Measurements from ENCODE around the gene TAF11L3.
"Not testable (repeated sequence)": the region's sequence is repeated elsewhere in the genome, so short reads cannot be mapped to it uniquely, and the experiment has no call there.

TAF11L3 gene

GRCh38 chr5:17518067-17518466 lies at the start of gene TAF11L3:
Gene TAF11L3, plus strand, starts transcription at chr5:17518367.
- not testable (repeated sequence) for H3K4me1 ChIP-seq (ENCODE audit: control insufficient read depth, insufficient read depth, low read length); H3K27ac ChIP-seq (ENCODE audit: low read depth, low read length); H3K9ac ChIP-seq (ENCODE audit: low read length); H3K27me3 ChIP-seq (ENCODE audit: control insufficient read depth, insufficient read depth, low read length); H3K4me3 ChIP-seq (ENCODE audit: low read length); H3K36me3 ChIP-seq (ENCODE audit: control insufficient read depth, insufficient read depth, low read length)

- H3K27ac ChIP-seq (ENCODE audit: low read depth, low read length) = no peak overlapping the region
- no peaks in the 10 kb centered on the region for H3K4me1 ChIP-seq (ENCODE audit: control insufficient read depth, insufficient read depth, low read length)
- no peaks in the 10 kb centered on the region for H3K27me3 ChIP-seq (ENCODE audit: control insufficient read depth, insufficient read depth, low read length)
- no peaks in the 10 kb centered on the region for H3K36me3 ChIP-seq (ENCODE audit: control insufficient read depth, insufficient read depth, low read length)
- no peak overlapping the region for H3K9ac ChIP-seq (ENCODE audit: low read length)
- H3K4me3 ChIP-seq (ENCODE audit: low read length) = no peak overlapping the region
These were observed 48.1 kb upstream of the TAF11L3 start for GRCh38 chr5:17470064-17470463.

GRCh38 chr5:17475064-17475463 lies 43.1 kb upstream of the TAF11L3 start:
- not testable (repeated sequence) for H3K27me3 ChIP-seq (ENCODE audit: control insufficient read depth, insufficient read depth, low read length); H3K36me3 ChIP-seq (ENCODE audit: control insufficient read depth, insufficient read depth, low read length); H3K9ac ChIP-seq (ENCODE audit: low read length); H3K27ac ChIP-seq (ENCODE audit: low read depth, low read length); H3K4me3 ChIP-seq (ENCODE audit: low read length); H3K4me1 ChIP-seq (ENCODE audit: control insufficient read depth, insufficient read depth, low read length)

GRCh38 chr5:17477043-17477442 lies 41.1 kb upstream of the TAF11L3 start:
- Histone ChIP-seq H3K27me3 (ENCODE audit: control insufficient read depth, insufficient read depth, low read length) (no peaks in the 10 kb centered on the region), H3K4me1 (ENCODE audit: control insufficient read depth, insufficient read depth, low read length) (no peaks in the 10 kb centered on the region), H3K36me3 (ENCODE audit: control insufficient read depth, insufficient read depth, low read length) (no peaks in the 10 kb centered on the region), H3K4me3 (ENCODE audit: low read length) (no peak overlapping the region), H3K27ac (ENCODE audit: low read depth, low read length) (no peak overlapping the region), H3K9ac (ENCODE audit: low read length) (no peak overlapping the region)

GRCh38 chr5:17477573-17478265 lies 40.4 kb upstream of the TAF11L3 start:
- H3K27me3 ChIP-seq (ENCODE audit: control insufficient read depth, insufficient read depth, low read length) = no peaks in the 10 kb centered on the region
- H3K9ac ChIP-seq (ENCODE audit: low read length) = no peak overlapping the region
- no peak overlapping the region for H3K4me3 ChIP-seq (ENCODE audit: low read length)
- H3K36me3 ChIP-seq (ENCODE audit: control insufficient read depth, insufficient read depth, low read length) = no peaks in the 10 kb centered on the region
- H3K4me1 ChIP-seq (ENCODE audit: control insufficient read depth, insufficient read depth, low read length) = no peaks in the 10 kb centered on the region
- no peak overlapping the region for H3K27ac ChIP-seq (ENCODE audit: low read depth, low read length)

- no peak overlapping the region for H3K4me3 ChIP-seq (ENCODE audit: low read length)
- H3K4me1 ChIP-seq (ENCODE audit: control insufficient read depth, insufficient read depth, low read length) = no peaks in the 10 kb centered on the region
- no peak overlapping the region for H3K9ac ChIP-seq (ENCODE audit: low read length)
- H3K27ac ChIP-seq (ENCODE audit: low read depth, low read length) = no peak overlapping the region
- H3K27me3 ChIP-seq (ENCODE audit: control insufficient read depth, insufficient read depth, low read length) = no peaks in the 10 kb centered on the region
- H3K36me3 ChIP-seq (ENCODE audit: control insufficient read depth, insufficient read depth, low read length) = no peaks in the 10 kb centered on the region
These were observed 36.8 kb upstream of the TAF11L3 start for GRCh38 chr5:17481378-17481777.

- H3K27ac ChIP-seq (ENCODE audit: low read depth, low read length) = no peak overlapping the region
- H3K27me3 ChIP-seq (ENCODE audit: control insufficient read depth, insufficient read depth, low read length) = no peaks in the 10 kb centered on the region
- H3K4me3 ChIP-seq (ENCODE audit: low read length) = no peak overlapping the region
- H3K4me1 ChIP-seq (ENCODE audit: control insufficient read depth, insufficient read depth, low read length) = no peaks in the 10 kb centered on the region
- no peaks in the 10 kb centered on the region for H3K36me3 ChIP-seq (ENCODE audit: control insufficient read depth, insufficient read depth, low read length)
- H3K9ac ChIP-seq (ENCODE audit: low read length) = no peak overlapping the region
These were observed 35.4 kb upstream of the TAF11L3 start for GRCh38 chr5:17482790-17483189.

- H3K27me3 ChIP-seq (ENCODE audit: control insufficient read depth, insufficient read depth, low read length); H3K4me3 ChIP-seq (ENCODE audit: low read length); H3K9ac ChIP-seq (ENCODE audit: low read length); H3K4me1 ChIP-seq (ENCODE audit: control insufficient read depth, insufficient read depth, low read length); H3K36me3 ChIP-seq (ENCODE audit: control insufficient read depth, insufficient read depth, low read length); H3K27ac ChIP-seq (ENCODE audit: low read depth, low read length): not testable (repeated sequence)
These were observed 31.5 kb upstream of the TAF11L3 start for GRCh38 chr5:17486464-17487173.

- no peaks in the 10 kb centered on the region for H3K36me3 ChIP-seq (ENCODE audit: control insufficient read depth, insufficient read depth, low read length)
- no peaks in the 10 kb centered on the region for H3K27me3 ChIP-seq (ENCODE audit: control insufficient read depth, insufficient read depth, low read length)
- H3K9ac ChIP-seq (ENCODE audit: low read length) = no peak overlapping the region
- no peak overlapping the region for H3K4me3 ChIP-seq (ENCODE audit: low read length)
- no peak overlapping the region for H3K27ac ChIP-seq (ENCODE audit: low read depth, low read length)
- H3K4me1 ChIP-seq (ENCODE audit: control insufficient read depth, insufficient read depth, low read length) = no peaks in the 10 kb centered on the region
These were observed 31.0 kb upstream of the TAF11L3 start for GRCh38 chr5:17487174-17487512.

- not testable (repeated sequence) for H3K9ac ChIP-seq (ENCODE audit: low read length); H3K36me3 ChIP-seq (ENCODE audit: control insufficient read depth, insufficient read depth, low read length); H3K4me1 ChIP-seq (ENCODE audit: control insufficient read depth, insufficient read depth, low read length); H3K27ac ChIP-seq (ENCODE audit: low read depth, low read length); H3K27me3 ChIP-seq (ENCODE audit: control insufficient read depth, insufficient read depth, low read length); H3K4me3 ChIP-seq (ENCODE audit: low read length)
These were observed 26.9 kb upstream of the TAF11L3 start for GRCh38 chr5:17491257-17491656.

- no peak overlapping the region for H3K4me3 ChIP-seq (ENCODE audit: low read length)
- H3K36me3 ChIP-seq (ENCODE audit: control insufficient read depth, insufficient read depth, low read length) = no peaks in the 10 kb centered on the region
- H3K27ac ChIP-seq (ENCODE audit: low read depth, low read length) = no peak overlapping the region
- H3K4me1 ChIP-seq (ENCODE audit: control insufficient read depth, insufficient read depth, low read length) = no peaks in the 10 kb centered on the region
- H3K27me3 ChIP-seq (ENCODE audit: control insufficient read depth, insufficient read depth, low read length) = no peaks in the 10 kb centered on the region
- H3K9ac ChIP-seq (ENCODE audit: low read length) = no peak overlapping the region
These were observed 25.4 kb upstream of the TAF11L3 start for GRCh38 chr5:17492770-17493169.

- Histone ChIP-seq H3K9ac (ENCODE audit: low read length) (no peak overlapping the region), H3K4me3 (ENCODE audit: low read length) (no peak overlapping the region), H3K27me3 (ENCODE audit: control insufficient read depth, insufficient read depth, low read length) (no peaks in the 10 kb centered on the region), H3K36me3 (ENCODE audit: control insufficient read depth, insufficient read depth, low read length) (no peaks in the 10 kb centered on the region), H3K27ac (ENCODE audit: low read depth, low read length) (no peak overlapping the region), H3K4me1 (ENCODE audit: control insufficient read depth, insufficient read depth, low read length) (no peaks in the 10 kb centered on the region)
These were observed 20.7 kb upstream of the TAF11L3 start for GRCh38 chr5:17497446-17497845.

- not testable (repeated sequence) for H3K9ac ChIP-seq (ENCODE audit: low read length)
These were observed 20.2 kb upstream of the TAF11L3 start, which contains the start of gene TAF11L2 for GRCh38 chr5:17497931-17498330. Gene TAF11L2, plus strand, starts transcription at chr5:17498231.

More at GRCh38 chr5:17497931-17498330, 20.2 kb upstream of the TAF11L3 start, which contains the start of gene TAF11L2:
- not testable (repeated sequence) for H3K4me1 ChIP-seq (ENCODE audit: control insufficient read depth, insufficient read depth, low read length); H3K27me3 ChIP-seq (ENCODE audit: control insufficient read depth, insufficient read depth, low read length); H3K36me3 ChIP-seq (ENCODE audit: control insufficient read depth, insufficient read depth, low read length); H3K4me3 ChIP-seq (ENCODE audit: low read length); H3K27ac ChIP-seq (ENCODE audit: low read depth, low read length)
